GM11168 (cell line): ENCODE data around the gene OTOG.

ENCODE experiments used
- in situ Hi-C: fragments of 300-500 bp; cut with MboI; formaldehyde crosslinking; loops from one replicate; pipeline ENCODE4 v1.12.0; 2022; ENCODE audit warnings: low sequenced_read_pairs; ENCODE audit not compliant: unreplicated experiment

The OTOG gene

DNA sequence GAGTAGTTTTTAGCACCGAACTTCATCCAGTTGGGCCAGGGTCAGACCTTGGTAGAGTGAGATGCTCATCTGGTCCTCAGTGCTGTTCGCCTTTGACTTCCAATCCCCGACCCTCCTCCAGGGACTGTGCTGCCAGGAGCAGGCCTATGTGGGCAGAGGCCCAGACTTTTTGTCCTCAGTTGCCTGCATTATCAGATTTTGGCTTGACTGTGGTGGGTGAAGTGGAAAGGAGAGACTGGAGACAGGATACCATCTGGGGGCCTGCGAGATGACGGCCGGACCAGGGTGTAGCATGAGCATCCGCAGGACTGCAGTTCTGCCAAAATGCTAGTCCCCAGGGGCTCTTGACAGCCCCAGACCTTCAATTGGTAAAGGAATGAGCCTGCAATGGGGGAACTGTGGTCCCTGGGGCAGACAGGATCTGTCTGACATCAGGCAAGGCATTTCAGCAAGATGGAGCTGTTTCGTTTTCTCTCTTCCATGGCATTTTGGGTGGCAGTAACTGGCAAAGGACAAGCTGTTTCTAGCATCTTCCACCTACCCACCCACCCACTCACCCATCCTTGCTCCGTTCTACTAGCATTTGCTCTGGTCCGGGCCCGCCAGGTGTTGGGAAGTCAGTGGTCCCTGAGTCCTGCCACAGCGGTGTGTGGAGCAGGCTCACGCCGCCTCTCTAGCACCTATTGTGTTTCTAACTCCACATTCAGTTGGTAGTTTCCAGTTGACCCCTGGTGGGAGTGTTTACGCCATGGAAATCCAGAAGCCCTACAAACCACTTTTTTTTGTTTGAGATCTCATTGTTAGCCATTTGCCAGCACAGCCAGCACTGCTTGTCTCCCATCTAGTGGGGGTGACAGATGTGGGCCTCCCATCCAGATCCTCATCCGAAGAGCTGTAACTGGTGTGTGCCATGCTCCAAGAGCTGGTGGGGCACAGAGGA, 53.5 kb downstream of the OTOG start:
- in situ Hi-C loops: no loop called here

DNA sequence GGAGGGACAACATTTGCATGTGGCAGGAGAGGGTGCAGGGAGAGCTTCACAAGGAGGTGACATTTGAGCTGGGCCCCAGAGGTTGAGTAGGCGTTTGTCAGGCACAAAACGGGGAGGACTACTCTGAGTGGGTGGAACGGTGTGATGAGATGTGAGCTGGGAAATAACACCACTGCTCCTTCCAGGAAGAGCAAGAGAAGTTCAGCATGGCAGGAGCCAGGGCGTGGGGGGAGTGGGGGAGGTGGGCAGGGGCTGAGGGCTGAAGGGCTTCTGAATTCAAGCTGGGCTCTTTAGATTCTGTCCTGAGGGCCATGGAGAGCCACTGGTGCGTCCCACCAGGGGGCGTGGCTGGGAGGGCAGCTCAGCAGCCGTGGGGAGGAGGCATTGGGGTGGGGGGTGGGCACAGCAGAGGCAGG, 54.2 kb downstream of the OTOG start:
- in situ Hi-C loops: no loop called here

DNA sequence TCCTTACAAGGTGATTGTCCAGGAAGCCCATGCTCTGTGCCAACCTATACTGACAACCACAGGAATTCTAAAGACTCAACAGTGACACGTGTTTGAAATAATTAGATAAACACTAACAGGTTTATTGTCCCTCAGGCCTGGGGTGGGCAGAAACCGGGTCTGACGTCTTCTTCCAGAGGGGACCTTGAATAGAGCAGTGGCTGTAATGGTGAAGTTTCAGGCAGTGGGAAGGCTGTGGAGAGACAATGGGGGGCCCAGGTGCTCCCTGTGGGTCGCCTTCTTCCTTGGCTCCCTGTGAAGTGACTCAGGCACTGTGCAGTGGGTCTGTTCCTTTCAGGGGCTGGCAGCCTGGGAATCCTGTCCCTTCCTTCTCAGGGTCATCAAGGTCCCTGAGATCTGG, 54.6 kb downstream of the OTOG start:
- in situ Hi-C loops: no loop called here

DNA sequence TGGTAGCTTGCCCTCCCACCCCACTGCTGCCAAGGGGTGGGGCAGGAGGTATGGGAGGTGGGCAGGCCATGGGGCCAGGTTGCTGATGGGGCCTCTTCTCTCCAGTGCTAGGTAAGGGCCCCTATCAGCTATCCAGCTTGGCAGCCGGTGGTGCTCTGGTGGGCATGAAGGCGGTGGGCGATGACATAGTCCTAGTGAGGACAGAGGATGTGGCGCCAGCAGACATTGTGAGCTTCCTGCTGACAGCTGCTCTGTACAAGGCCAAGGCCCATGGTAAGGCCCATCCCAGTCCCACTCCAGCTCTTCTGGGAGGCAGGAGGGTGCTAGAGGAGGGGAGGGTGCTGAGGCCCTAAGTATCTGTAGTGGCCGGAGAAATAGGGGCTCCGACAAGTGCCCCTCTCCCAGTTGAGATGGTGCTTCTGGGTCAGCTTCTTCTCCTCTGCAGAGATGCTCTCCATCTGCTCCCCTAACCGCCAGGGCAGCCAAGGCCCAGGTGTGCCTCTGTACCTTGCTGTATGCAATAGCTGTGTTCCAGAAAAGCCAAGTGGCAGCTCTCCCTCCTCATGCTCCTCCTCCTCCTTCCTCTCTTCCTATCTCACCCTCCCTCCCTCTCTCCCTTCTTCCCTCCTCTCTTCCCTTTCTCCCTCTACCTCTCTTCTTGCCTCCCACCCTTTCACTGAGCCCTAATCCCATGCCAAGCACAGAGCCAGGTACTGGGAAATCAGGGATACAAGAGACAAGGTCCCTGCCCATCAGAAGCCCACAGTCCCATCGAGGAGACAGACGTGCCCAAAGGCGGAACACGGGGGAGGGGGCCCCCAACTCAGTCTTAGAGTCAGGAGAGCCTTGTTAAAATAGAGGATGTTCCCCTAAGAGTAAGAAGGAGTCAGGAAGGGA, 55.3 kb downstream of the OTOG start:
- in situ Hi-C loops: no loop called here

DNA sequence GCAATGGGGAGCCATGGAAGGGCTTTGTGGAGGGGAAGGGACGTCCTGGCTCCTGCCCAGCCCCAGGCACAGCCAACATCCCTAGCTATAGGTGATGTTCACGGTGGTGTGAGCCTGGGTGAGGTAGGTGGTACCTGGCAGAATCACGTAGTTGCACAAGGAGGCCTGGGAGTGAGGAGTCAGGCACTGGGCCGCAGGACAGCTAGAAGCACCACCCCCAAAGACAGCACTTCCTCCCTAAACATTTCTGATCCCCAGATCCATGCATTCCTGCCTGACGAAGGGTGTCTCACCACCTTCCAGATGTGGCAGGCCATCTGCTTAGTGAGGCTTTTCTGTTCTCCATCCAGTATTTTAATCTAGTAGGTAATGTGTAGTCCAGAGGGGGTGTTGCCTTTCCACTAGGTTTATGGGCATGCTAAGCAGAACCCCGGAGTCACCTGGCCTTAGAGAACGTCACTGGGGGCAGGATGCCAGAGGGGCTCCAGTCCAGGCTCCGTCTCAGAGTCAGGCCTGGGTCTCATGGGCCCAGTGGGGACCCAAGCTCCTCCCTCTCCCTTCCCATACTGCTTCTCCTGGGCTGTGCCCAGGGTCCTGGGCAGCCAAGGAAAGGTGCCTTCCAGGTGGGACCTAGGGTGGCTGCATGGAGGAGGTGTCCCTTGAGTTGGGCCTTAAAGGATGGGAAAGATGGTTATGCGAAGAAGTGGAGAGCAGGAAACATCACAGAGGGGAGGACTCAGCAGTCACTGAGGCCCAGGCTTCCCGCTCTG, 56.2 kb downstream of the OTOG start:
- in situ Hi-C loops: no loop called here

DNA sequence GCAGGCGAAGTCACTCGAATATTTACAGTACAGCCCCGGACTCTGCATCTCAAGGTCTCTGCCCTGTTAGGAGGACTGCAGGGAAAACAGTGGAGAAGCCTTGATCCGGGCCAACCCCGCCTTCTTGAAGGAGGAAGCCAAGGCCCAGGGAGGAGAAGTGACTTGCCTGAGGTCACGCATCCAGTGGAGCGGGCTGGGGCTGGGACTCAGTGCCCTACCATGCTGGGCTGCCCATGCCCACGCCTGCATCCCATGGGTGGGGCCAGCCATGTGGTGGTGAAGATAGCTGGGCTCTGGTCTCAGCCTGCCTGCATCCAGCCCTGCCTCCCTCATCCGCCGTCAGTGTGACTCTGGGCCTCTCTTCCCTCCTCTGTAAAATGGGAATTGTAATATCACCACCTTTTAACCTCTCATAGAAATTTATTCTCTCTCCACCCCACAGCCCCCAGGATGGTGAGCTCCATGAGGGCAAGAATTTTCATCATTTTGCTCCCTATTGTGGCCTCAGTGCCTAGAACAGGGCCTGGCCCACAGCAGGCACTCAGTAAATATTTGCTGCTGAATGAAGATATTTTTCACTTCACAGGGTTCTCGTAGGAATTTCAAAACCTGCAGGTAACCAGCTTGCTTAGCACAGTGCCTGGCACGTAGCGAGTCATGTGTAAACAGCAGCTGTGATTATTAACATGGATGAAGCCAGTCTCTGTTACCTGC, 57.3 kb downstream of the OTOG start:
- in situ Hi-C loops: no loop called here

DNA sequence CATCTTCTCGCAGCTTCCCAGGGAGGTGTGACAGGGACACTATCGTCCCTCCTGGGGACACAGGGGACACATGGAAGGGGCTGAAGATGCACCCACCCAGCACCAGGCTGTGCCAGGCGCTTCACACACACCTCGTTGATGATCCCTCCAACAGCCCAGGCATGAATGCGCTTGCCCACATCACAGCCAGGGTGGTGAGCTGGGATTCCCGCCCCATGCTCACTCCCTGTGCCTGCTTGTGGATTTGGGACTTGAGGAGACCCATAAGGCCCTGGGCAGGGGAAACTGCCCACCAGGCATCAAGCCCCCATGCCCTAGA, 57.8 kb downstream of the OTOG start:
- in situ Hi-C loops: no loop called here

DNA sequence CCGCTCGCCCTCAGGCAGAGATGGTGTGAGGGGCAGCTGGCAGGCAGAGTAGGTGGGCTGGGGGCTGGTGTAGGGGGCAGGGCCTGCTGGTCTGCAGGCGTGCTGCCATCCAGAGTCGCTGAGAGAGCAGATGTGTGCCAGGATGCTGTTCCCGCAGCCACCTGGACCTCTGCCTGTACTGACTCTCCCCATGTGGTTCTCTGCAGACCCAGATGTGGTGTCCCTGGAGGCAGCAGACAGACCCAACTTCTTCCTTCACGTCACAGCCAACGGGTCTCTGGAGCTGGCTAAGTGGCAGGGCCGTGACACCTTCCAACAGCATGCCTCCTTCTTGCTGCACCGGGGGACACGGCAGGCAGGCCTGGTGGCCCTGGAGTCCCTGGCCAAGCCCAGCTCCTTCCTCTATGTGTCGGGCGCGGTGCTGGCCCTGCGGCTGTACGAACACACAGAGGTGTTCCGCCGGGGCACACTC, 58.6 kb downstream of the OTOG start:
- in situ Hi-C loops: no loop called here

DNA sequence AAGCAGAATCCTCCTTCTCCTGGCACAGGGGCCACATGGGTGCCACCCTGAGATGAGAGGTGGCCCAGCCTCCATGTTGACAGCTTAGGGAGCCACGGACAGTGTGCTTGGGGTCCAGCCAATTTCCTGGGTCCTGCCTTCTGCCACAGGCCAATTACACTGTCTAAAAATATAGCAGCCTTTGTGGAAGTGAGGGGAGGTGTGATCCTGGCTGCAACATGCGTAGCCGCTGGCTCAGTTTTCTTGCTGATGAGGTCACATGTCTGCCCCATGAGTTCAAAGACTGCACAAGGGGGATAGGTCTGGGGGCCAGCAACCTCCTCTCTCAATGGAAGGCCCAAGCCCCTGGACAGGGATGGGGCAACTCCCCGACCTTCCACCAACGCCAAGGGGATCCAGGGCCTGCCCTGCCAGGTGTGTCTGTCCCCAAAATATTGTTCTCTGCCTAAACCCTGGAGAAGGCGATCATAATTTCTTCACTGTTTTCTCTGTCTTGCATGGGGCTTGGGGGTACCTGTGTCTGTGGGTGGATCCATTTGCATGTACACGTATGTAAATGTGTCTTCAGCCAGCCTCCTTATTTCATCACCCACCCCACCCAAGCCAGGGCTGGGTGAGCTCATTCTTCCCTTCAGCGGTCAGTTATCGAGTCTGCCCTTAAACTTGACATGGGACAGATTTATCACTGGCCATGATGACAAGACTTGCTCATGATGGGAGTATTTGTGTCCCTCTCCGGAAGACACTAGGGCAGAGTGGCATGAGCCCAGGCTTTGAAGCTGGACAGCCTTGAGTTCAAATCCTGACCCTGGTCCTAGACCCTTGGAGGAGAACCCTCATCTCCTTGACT, 59.4 kb downstream of the OTOG start:
- in situ Hi-C loops: no loop called here

DNA sequence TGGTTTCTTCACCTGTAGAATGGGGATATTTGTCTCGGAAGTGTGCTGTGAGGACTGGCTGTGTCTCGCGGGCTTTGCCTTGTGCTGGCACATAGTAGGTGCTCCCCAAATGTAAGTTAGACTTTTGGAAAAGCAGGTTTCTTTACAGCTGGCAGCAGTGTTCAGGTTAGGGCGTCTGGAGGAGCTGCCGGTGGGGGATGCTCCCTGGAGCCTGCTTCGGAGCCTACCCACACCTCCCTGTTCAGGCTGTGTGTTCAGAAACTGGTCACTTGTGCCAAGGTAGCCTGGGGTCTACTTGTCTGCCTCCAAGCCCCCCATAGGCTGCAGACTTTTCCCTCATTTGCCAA, 60.0 kb downstream of the OTOG start:
- in situ Hi-C loops: no loop called here

DNA sequence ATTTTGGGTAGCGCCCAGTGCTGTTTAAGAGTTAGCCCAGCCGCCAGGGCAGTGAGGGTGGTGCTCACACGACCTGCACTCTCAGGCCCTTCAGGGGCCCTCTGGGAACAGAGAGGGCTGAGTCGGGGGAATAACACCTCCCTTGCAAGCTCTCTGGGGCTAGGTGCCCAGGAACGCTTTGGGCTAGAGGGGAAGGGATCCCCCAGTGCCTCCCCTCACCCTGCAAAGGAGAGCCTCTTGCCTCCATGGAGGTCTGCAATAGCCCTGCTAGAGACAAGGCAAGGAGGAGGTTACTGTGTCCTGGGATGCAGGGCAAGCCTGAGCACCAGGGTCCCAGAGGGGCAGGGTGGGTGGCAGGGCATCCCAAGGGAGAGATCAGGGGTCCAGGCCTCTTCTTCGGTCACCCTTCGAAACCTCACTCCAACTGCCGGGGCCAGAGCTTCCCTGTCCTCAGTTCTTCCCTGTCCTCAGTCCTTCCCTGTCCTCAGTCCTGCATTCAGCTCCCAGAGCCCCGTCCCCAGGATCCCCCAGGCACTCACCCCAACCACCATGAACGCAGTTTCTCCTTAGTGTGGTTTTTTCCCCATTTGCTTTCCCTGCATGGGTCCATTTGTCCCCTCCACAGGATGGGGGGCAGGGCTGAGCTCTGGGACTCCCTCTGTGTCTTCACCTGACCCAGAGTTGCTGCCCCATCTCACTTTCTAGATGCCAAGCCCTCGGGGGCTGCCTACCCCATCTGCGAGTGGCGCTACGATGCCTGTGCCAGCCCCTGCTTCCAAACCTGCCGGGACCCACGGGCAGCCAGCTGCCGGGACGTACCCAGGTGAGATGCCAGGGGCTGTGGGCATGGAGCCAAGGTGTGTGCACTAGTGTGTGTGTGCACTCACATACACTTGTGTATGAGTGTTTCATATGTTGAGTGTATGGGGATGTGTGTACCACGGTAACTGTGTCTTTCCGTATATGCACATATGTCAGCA, 60.8 kb downstream of the OTOG start:
- in situ Hi-C loops: no loop called here

DNA sequence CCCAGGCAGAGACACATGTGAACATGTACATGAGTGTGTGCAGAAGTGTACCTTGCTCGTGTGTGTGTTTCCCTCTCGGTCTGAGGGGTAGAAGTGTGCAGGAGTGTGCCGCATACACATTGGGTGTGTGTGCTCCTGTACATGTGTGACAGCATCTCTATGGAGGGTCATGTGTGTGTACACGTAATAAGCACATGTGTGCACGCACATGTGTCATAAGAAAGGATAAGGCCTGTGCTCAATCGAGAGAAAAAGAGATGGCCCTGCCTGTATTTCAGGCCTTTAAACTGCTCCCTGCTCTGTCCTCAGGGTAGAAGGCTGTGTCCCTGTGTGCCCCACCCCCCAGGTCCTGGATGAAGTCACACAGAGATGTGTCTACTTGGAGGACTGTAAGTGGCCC, 61.8 kb downstream of the OTOG start:
- in situ Hi-C loops: no loop called here

DNA sequence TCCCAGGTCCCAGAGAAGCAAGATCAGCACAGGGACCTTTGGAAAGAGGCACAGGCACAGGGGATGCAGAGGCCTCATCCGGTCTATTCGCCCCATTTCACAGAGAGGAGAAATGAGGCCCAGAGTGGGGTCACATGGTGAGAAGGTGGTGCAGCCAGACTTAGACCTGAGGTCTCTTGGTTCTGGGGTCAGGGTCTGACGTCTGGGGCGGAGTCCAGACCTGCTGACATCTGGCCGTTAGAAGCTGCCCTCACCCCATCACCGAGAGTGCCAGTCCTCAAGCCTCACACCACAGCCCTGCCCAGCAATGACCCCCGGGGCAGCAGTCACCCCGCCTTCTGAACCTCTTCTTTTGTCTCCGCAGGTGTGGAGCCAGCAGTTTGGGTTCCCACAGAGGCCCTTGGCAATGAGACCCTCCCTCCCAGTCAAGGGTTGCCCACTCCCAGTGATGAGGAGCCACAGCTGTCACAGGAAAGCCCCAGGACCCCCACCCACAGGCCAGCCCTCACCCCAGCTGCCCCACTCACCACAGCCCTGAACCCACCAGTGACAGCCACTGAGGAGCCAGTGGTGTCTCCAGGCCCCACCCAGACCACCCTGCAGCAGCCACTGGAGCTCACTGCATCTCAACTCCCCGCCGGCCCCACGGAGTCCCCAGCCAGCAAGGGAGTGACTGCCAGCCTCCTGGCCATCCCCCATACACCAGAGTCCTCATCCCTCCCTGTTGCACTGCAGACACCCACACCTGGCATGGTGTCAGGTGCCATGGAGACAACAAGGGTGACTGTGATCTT, 62.4 kb downstream of the OTOG start:
- in situ Hi-C loops: no loop called here

DNA sequence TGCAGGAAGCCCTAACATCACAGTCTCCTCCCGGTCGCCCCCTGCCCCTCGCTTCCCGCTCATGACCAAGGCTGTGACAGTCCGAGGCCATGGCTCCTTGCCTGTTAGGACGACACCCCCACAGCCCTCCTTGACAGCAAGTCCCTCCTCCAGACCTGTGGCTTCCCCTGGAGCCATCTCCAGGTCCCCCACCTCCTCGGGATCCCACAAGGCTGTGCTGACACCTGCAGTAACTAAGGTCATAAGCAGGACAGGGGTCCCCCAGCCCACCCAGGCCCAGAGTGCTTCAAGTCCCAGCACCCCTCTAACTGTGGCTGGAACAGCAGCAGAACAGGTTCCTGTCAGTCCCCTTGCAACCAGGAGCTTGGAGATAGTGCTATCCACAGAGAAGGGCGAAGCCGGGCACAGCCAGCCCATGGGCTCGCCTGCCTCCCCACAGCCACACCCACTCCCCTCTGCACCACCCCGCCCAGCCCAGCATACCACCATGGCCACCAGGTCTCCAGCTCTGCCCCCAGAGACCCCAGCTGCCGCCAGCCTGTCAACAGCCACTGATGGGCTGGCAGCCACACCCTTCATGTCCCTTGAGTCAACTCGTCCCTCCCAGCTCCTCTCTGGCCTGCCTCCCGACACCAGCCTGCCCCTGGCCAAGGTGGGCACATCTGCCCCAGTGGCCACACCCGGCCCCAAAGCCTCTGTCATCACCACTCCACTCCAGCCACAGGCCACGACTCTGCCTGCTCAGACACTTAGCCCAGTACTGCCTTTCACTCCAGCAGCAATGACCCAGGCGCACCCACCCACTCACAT, 63.2 kb downstream of the OTOG start:
- in situ Hi-C loops: no loop called here

DNA sequence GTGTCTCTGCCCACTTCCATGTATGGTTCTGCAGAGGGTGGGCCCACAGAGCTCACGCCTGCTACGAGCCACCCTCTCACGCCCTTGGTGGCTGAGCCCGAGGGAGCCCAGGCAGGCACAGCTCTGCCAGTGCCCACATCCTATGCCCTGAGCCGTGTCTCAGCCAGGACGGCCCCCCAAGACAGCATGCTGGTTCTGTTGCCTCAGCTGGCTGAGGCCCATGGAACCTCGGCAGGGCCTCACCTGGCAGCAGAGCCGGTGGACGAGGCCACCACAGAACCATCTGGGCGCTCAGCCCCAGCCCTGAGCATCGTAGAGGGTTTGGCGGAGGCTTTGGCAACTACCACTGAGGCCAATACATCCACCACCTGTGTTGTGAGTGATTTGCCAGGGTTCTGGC, 64.0 kb downstream of the OTOG start:
- in situ Hi-C loops: no loop called here

DNA sequence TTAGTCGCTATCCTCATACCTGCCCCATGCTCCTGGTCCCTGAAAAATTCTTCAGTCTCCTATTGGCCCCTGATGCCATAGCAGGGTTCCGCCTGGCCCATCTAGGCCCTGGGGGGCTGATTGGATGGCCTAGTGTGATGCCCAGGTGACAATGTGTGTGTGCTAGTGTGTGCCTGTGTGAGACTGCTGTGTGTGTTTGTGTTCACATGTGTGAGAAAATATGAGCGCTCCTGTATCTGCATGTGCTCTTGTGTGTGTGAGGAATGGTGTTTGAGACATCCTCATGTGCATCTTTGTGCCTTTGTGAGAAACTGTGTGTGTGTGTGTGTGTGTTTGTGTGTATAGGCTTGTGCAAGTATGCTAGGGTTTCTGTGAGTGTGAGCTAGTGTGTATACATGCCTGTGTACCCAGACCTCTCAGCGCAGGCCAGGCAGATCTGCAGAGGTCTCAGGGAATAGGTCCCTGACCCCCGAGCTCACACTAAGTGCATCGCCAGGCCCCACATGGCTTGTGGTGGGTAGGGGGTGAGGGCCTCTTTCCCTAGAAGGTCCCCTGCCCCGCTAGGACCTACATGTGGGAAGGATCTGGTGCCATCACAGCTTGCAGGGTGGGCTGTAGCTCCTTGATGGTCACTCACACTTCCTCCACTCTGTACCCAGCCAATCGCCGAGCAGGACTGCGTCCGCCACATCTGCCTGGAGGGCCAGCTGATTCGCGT, 64.6 kb downstream of the OTOG start:
- in situ Hi-C loops: no loop called here
